ENCODE data around the gene ARHGAP44. TPM values are rescaled to one million over a fixed set of nuclear protein-coding genes. Genes with fewer than 3 reads are reported as not detected.

Gene ARHGAP44
- total RNA-seq, 1 donor from 2014 or later: 5.9 TPM

DNA sequence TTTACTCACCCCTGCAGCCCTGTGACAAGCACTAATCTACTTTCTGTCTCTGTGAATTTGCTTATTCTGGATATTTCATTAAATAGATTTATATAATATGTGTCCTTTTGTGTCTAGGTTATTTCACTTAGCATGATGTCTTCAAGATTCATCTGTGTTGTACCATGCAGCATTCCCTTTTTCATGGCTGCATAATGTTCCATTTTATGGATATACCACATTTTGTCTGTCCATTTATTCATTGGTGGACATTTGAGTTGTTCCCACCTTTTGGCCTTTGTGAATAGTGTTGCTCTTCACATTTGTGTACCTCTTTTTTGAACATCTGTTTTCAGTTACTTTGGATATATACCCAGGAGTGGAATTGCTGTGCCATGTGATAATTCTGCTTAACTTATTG is 118.2 kb downstream of the ARHGAP44 start:
- no peak for DNase-seq (ENCODE audit: low read depth)
- TF ChIP-seq, protein P1, sequence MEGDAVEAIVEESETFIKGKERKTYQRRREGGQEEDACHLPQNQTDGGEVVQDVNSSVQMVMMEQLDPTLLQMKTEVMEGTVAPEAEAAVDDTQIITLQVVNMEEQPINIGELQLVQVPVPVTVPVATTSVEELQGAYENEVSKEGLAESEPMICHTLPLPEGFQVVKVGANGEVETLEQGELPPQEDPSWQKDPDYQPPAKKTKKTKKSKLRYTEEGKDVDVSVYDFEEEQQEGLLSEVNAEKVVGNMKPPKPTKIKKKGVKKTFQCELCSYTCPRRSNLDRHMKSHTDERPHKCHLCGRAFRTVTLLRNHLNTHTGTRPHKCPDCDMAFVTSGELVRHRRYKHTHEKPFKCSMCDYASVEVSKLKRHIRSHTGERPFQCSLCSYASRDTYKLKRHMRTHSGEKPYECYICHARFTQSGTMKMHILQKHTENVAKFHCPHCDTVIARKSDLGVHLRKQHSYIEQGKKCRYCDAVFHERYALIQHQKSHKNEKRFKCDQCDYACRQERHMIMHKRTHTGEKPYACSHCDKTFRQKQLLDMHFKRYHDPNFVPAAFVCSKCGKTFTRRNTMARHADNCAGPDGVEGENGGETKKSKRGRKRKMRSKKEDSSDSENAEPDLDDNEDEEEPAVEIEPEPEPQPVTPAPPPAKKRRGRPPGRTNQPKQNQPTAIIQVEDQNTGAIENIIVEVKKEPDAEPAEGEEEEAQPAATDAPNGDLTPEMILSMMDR (IDR thresholded peaks at IDR 0.05; ENCODE audit: insufficient read depth, low read length, poor library complexity, severe bottlenecking): no peak
- Histone ChIP-seq H3K36me3 (ENCODE audit: control insufficient read depth, insufficient read depth, low read length) (no peaks in the 10 kb centered on the region), H3K4me3 (ENCODE audit: low read depth, low read length) (no peak overlapping the region), H3K27me3 (ENCODE audit: control insufficient read depth, insufficient read depth, low read length) (no peaks in the 10 kb centered on the region)

DNA sequence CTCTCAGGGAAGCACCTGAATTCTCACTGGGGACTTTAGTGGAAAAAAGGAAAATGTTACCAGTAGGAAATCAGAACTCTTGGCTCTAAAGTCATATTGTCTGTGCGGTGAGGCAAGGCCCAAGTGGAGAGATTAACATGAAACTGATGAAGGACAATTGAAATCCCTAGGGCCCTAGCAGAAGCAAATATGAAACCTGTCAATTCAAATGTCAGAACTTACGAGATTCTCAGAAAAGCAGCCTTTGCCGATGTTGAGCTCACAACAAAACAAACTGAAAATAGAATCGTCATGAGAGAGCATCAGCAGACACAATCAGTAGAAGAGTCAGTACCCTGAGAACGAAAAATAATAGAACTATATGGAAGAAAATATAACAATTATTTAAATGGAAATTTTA is 119.7 kb downstream of the ARHGAP44 start:
- no peak for DNase-seq (ENCODE audit: low read depth)
- TF ChIP-seq, protein P1 (IDR thresholded peaks at IDR 0.05; ENCODE audit: insufficient read depth, low read length, poor library complexity, severe bottlenecking): no peak
- Histone ChIP-seq H3K4me3 (ENCODE audit: low read depth, low read length) (no peak overlapping the region), H3K27me3 (ENCODE audit: control insufficient read depth, insufficient read depth, low read length) (no peaks in the 10 kb centered on the region), H3K36me3 (ENCODE audit: control insufficient read depth, insufficient read depth, low read length) (no peaks in the 10 kb centered on the region)

DNA sequence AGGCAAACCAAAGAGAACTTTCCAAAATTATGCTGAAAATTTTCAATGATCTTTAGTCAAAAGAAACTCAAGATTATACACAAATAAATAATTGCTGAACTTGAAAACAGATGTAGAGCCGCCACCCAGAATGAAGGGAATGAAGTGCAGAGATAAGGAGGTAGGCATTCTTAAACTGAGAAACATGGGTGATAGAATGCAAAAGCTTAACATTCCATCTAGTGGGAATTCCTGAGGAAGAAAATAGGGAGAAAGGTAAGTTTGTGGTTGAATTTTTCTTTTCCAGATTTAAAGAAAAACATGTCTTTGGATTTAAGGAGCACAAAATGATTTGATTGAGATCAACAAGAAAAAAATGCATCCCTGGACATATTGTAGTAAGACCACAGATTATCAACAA is 120.2 kb downstream of the ARHGAP44 start:
- no peaks in the 10 kb centered on the region for H3K36me3 ChIP-seq (ENCODE audit: control insufficient read depth, insufficient read depth, low read length)
- no peaks in the 10 kb centered on the region for H3K27me3 ChIP-seq (ENCODE audit: control insufficient read depth, insufficient read depth, low read length)
- no peak overlapping the region for H3K4me3 ChIP-seq (ENCODE audit: low read depth, low read length)
- no peak for DNase-seq (ENCODE audit: low read depth)
- TF ChIP-seq, protein P1 (IDR thresholded peaks at IDR 0.05; ENCODE audit: insufficient read depth, low read length, poor library complexity, severe bottlenecking): no peak

DNA sequence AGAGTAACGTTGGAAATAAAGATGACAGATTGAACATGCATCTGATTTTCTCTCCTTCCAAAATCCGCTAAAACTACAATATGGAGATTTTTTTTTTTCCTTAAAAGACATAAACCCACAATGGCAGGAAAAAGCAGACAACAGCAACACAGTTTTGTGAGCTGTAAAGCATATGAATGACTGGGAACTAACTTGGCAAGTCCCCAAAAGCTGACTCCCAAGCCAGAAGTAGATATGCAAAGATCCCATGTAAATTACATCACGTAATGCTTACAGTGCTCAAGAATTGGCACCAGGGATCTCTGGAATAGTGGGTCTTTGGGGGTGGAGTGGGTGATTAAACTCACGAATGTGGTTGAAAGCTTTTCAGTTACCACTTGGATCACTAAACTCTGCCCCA is 121.9 kb downstream of the ARHGAP44 start:
- no peaks in the 10 kb centered on the region for H3K36me3 ChIP-seq (ENCODE audit: control insufficient read depth, insufficient read depth, low read length)
- TF ChIP-seq, protein P1 (IDR thresholded peaks at IDR 0.05; ENCODE audit: insufficient read depth, low read length, poor library complexity, severe bottlenecking): no peak
- no peak overlapping the region for H3K4me3 ChIP-seq (ENCODE audit: low read depth, low read length)
- DNase-seq (ENCODE audit: low read depth): no peak
- no peaks in the 10 kb centered on the region for H3K27me3 ChIP-seq (ENCODE audit: control insufficient read depth, insufficient read depth, low read length)

DNA sequence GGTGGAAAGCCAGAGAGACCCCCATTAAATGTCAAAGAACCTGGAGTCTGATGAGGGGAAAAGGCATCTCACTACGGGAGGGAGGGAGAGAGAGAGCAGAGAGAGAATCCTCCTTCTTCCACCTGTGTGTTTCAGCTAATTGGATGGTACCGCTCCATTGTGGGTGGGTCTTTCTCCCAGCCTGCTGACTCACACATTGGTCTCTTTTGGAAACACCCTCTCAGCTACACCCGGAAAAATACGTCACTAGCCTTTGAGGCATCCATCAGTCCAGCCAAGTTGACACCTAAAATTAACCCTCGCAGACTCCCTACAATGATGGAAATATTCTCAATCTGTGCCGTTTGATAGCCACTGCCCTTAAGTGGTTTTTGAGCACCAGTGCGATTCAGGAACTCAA is 128.1 kb downstream of the ARHGAP44 start:
- no peaks in the 10 kb centered on the region for H3K27me3 ChIP-seq (ENCODE audit: control insufficient read depth, insufficient read depth, low read length)
- H3K4me3 ChIP-seq (ENCODE audit: low read depth, low read length): no peak overlapping the region
- H3K36me3 ChIP-seq (ENCODE audit: control insufficient read depth, insufficient read depth, low read length): no peaks in the 10 kb centered on the region
- no peak for DNase-seq (ENCODE audit: low read depth)
- TF ChIP-seq, protein P1 (IDR thresholded peaks at IDR 0.05; ENCODE audit: insufficient read depth, low read length, poor library complexity, severe bottlenecking): no peak

DNA sequence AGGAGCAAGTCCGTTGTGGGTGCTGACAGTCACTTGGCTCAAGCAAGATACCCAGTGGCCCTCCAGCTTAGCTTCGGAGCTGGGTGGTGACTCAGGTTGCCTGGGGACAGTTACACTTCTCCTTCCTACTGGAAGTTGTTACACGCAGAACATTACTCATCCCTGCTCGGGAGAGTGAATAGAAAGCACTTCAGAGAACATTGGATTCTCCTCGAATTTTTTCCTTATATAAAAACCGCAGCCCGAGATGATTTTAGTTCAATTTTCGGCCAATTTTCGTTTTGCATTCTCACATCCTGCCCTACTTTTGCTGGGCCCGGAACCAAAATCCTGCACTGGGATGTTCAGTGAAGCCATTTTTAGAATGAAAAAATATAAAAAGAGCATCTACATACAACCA is 128.8 kb downstream of the ARHGAP44 start:
- TF ChIP-seq, protein P1 (IDR thresholded peaks at IDR 0.05; ENCODE audit: insufficient read depth, low read length, poor library complexity, severe bottlenecking): no peak
- H3K36me3 ChIP-seq (ENCODE audit: control insufficient read depth, insufficient read depth, low read length): no peaks in the 10 kb centered on the region
- no peak overlapping the region for H3K4me3 ChIP-seq (ENCODE audit: low read depth, low read length)
- DNase-seq (ENCODE audit: low read depth): no peak
- H3K27me3 ChIP-seq (ENCODE audit: control insufficient read depth, insufficient read depth, low read length): no peaks in the 10 kb centered on the region
